Endothelial cell of umbilical vein (primary cell): ENCODE results near the gene ADH1C. TPM values are rescaled to one million over a fixed set of nuclear protein-coding genes. Genes with fewer than 3 reads are reported as not detected.

Experiments used
- BruUV-seq: library from RNA; stranded (reverse); fragments of 400-500 nt; replicated peaks from 2 replicates; lab custom pipeline; 2021; lab: Mats Ljungman, UMichigan
- CTCF ChIA-PET: fragments of 300-600, 350-600 bp; sonication (Branson Sonifier 250); formaldehyde crosslinking; loops from one replicate; lab custom pipeline; 2021; ENCODE audit warnings: antibody characterized with exemption, inconsistent platforms; lab: Charles Lee
- POLR2A ChIA-PET: fragments of 300-600, 350-600 bp; sonication (Branson Sonifier 250); formaldehyde crosslinking; loops from one replicate; lab custom pipeline; 2021; ENCODE audit warnings: antibody characterized with exemption, inconsistent platforms; lab: Charles Lee
- DNase-seq: peaks from one replicate; pipeline ENCODE4 v3.0.0-alpha.2; 2011; ENCODE audit warnings: low read depth, low spot score
- FAIRE-seq: peaks from 2 replicates; lab custom pipeline; 2011; peaks lifted over from hg19 to GRCh38; lab: Jason Lieb, UNC
- H2AFZ ChIP-seq: 2 replicates; pipeline ENCODE4 v1.6.0; 2012; ENCODE audit warnings: low read depth, low read length, control low read depth, inconsistent platforms
- H3K27ac ChIP-seq: 2 replicates; pipeline ENCODE4 v1.5.1; 2011; ENCODE audit warnings: low read depth, mild to moderate bottlenecking, control low read depth, low read length, moderate library complexity; ENCODE audit not compliant: insufficient read depth
- H3K27me3 ChIP-seq, 2 experiments: 2 replicates each; pipeline versions ENCODE4 v1.6.0 to v1.6.1; 2011; ENCODE audit warnings: low read length in 2 of 2, mixed read lengths in 1 of 2; ENCODE audit not compliant: control insufficient read depth in 2 of 2, insufficient read depth in 2 of 2
- H3K36me3 ChIP-seq, 2 experiments: 2 replicates in 1 of 2; 3 replicates in 1 of 2; pipeline ENCODE4 v1.5.1; 2011; ENCODE audit warnings: low read length in 2 of 2, mild to moderate bottlenecking in 1 of 2, moderate library complexity in 1 of 2; ENCODE audit not compliant: control insufficient read depth in 2 of 2, insufficient read depth in 2 of 2; ENCODE audit errors: extremely low read depth in 1 of 2
- H3K4me1 ChIP-seq: 3 replicates; pipeline ENCODE4 v1.5.1; 2011; ENCODE audit warnings: mild to moderate bottlenecking, low read length; ENCODE audit not compliant: control insufficient read depth, insufficient read depth; ENCODE audit errors: extremely low read depth
- H3K4me2 ChIP-seq: 2 replicates; pipeline ENCODE4 v1.6.1; 2011; ENCODE audit warnings: low read length, control low read depth, mixed read lengths; ENCODE audit not compliant: insufficient read depth
- H3K4me3 ChIP-seq, 3 experiments: fragments of 200-600 bp in 1 of 3; sonication (generic), shearing (Covaris generic) in 1 of 3; replicated peaks in 1 of 3; 2 replicates each; pipeline ENCODE4 v1.5.1; 2011 to 2016; ENCODE audit warnings: control low read depth in 3 of 3, low read length in 3 of 3, mild to moderate bottlenecking in 2 of 3, inconsistent platforms in 1 of 3, low read depth in 1 of 3, moderate library complexity in 1 of 3; ENCODE audit not compliant: insufficient read depth in 1 of 3
- H3K79me2 ChIP-seq: 2 replicates; pipeline ENCODE4 v1.6.0; 2012; ENCODE audit warnings: low read length, inconsistent platforms; ENCODE audit not compliant: control insufficient read depth, insufficient read depth
- H3K9ac ChIP-seq: replicated peaks from 2 replicates; pipeline ENCODE3; 2011; ENCODE audit warnings: low read length, control low read depth; ENCODE audit not compliant: insufficient read depth; ENCODE audit errors: extremely low read depth
- H3K9me1 ChIP-seq: replicated peaks from 3 replicates; pipeline ENCODE4 v1.6.0; 2011; ENCODE audit warnings: mild to moderate bottlenecking, low read length; ENCODE audit not compliant: control insufficient read depth, insufficient read depth; ENCODE audit errors: extremely low read depth
- H3K9me3 ChIP-seq: replicated peaks from 2 replicates; pipeline ENCODE4 v1.5.1; 2012; ENCODE audit warnings: low read length, inconsistent platforms; ENCODE audit not compliant: control insufficient read depth, insufficient read depth
- H4K20me1 ChIP-seq: replicated peaks from 2 replicates; pipeline ENCODE3; 2011; ENCODE audit warnings: mild to moderate bottlenecking, low read length; ENCODE audit not compliant: control insufficient read depth, insufficient read depth; ENCODE audit errors: extremely low read depth
- CTCF ChIP-seq, 2 donors: IDR thresholded peaks; 1 replicate in 1 of 2; 2 replicates in 1 of 2; pipeline ENCODE4 v1.5.1; 2011; ENCODE audit warnings: low read length in 2 of 2, mild to moderate bottlenecking in 2 of 2, moderate library complexity in 2 of 2, control low read depth in 1 of 2, inconsistent platforms in 1 of 2, low read depth in 1 of 2; ENCODE audit not compliant: insufficient read depth in 1 of 2; ENCODE audit errors: extremely low read depth in 1 of 2
- EZH2 ChIP-seq: IDR thresholded peaks from 2 replicates; pipeline ENCODE4 v1.6.1; 2012; ENCODE audit warnings: borderline replicate concordance, low read depth, mild to moderate bottlenecking, moderate library complexity, low read length, inconsistent platforms; ENCODE audit not compliant: severe bottlenecking
- FOS ChIP-seq: IDR thresholded peaks from 2 replicates; pipeline ENCODE4 v1.6.1; 2011; ENCODE audit warnings: mild to moderate bottlenecking, low read length, moderate library complexity, borderline replicate concordance; ENCODE audit not compliant: insufficient read depth
- GATA2 ChIP-seq: IDR thresholded peaks from 2 replicates; pipeline ENCODE4 v1.7.0; 2011; ENCODE audit warnings: low read depth, mild to moderate bottlenecking, moderate library complexity, mixed read lengths, low read length; ENCODE audit not compliant: insufficient read length, insufficient read depth
- JUN ChIP-seq: IDR thresholded peaks from 2 replicates; pipeline ENCODE4 v1.6.1; 2011; ENCODE audit warnings: borderline replicate concordance, low read depth; ENCODE audit not compliant: insufficient read length, insufficient read depth
- MAX ChIP-seq: IDR thresholded peaks from 2 replicates; pipeline ENCODE4 v1.6.1; 2011; ENCODE audit not compliant: insufficient read depth, insufficient read length
- MYC ChIP-seq: IDR thresholded peaks from one replicate; pipeline ENCODE4 v1.6.1; 2011; ENCODE audit warnings: mild to moderate bottlenecking, low read depth, low read length
- POLR2A ChIP-seq: IDR thresholded peaks from 2 replicates; pipeline ENCODE4 v1.6.1; 2012; ENCODE audit warnings: low read depth, mild to moderate bottlenecking, control low read depth, low read length
- POLR2AphosphoS5 ChIP-seq: IDR thresholded peaks from 2 replicates; pipeline ENCODE4 v1.6.1; 2012; ENCODE audit warnings: low read depth, mild to moderate bottlenecking, control low read depth, low read length, moderate library complexity; ENCODE audit not compliant: insufficient read depth
- dilution Hi-C: fragments of 300-500 bp; cut with MboI; formaldehyde crosslinking; loops from one replicate; pipeline ENCODE4 v1.15.0; 2019; ENCODE audit warnings: low sequenced_read_pairs; ENCODE audit not compliant: extremely low pct_ligation_motif_present
- intact Hi-C: fragments of 100-400 bp; cut with micrococcal nuclease; formaldehyde crosslinking; loops from one replicate; pipeline ENCODE4 v1.10.0; 2022
- polyA plus RNA-seq, 4 experiments: library from polyadenylated mRNA; depleted of rRNA in 3 of 4; stranded (reverse) in 3 of 4; unstranded in 1 of 4; fragments of >200 nt; gene quantifications; 2 replicates each; pipeline versions ENCODE4 v1.2.1 to v1.2.3, GENCODE V29; 2011 to 2012; ENCODE audit warnings: missing spikeins in 1 of 4
- total RNA-seq: library from RNA; stranded (reverse); gene quantifications from 2 replicates; pipeline ENCODE4 v1.2.3, GENCODE V29; 2021

The ADH1C gene
- total and polyA plus RNA-seq, 2 donors (not counting 3 experiments of a cell fraction or from before 2014, with no cell fraction given): not detected

GRCh38 chr4:99324979-99325378 is 27.6 kb downstream of the ADH1C start:
- intact Hi-C loops: no loop called here
- Histone ChIP-seq H2AFZ (no peak overlapping the region), H3K27ac (no peak overlapping the region), H3K9me1 (no peaks in the 10 kb centered on the region), H3K4me1 (no peaks in the 10 kb centered on the region), H3K36me3 (no peaks in the 10 kb centered on the region), H3K79me2 (no peaks in the 10 kb centered on the region), H3K4me2 (no peak overlapping the region), H3K9ac (no peak overlapping the region), H3K4me3 (no peak overlapping the region), H3K9me3 (no peaks in the 10 kb centered on the region), H3K27me3 (no peaks in the 10 kb centered on the region), H4K20me1 (no peaks in the 10 kb centered on the region)
- dilution Hi-C loops: no loop called here
- DNase-seq (no peak), FAIRE-seq (no peak)
- TF ChIP-seq JUN: no peak
- TF ChIP-seq GATA2: no peak
- TF ChIP-seq MYC: no peak
- TF ChIP-seq EZH2: no peak
- no peak for TF ChIP-seq CTCF (IDR thresholded peaks at IDR 0.05; ENCODE audit: extremely low read depth in 1 of 2, insufficient read depth in 1 of 2, low read depth in 1 of 2, low read length in 2 of 2)
- TF ChIP-seq POLR2A: no peak
- no peak for TF ChIP-seq POLR2AphosphoS5
- no peak for TF ChIP-seq FOS
- no peak for TF ChIP-seq MAX
- CTCF ChIA-PET: no interaction called here
- POLR2A ChIA-PET: no interaction called here
- no TSS peak for BruUV-seq
